ENCODE measurements around the gene NUCKS1. TPM values are rescaled to one million over a fixed set of nuclear protein-coding genes. Genes with fewer than 3 reads are reported as not detected.

NUCKS1 gene
- polyA plus RNA-seq, 3 donors: 4.2 to 4.9 (median 4.2) TPM

DNA sequence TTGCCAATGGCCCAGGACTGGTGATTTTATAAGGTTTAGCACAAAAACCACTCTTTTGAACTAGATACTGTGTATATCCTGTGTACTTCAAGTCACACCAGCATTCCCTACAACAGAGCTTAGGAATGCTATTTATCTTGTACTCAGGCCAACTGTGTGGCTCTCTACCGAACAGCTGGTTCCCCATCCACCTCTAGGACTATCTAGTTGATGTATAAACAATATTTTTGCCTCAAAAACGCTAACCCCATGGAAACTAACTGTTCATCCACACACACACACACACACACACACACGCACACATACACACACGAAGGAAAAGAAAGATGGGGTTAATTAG is 41.0 kb downstream of the NUCKS1 start:
- H3K9me3 Mint-ChIP-seq: no peaks in the 10 kb centered on the region
- H3K4me3 ChIP-seq (replicated peaks in 1 of 3; ENCODE audit: low read depth in 2 of 3, low read length in 3 of 3): no peak overlapping the region
- peaks cover 0 to 17% of the 10 kb centered on the region in 2 donors for H3K36me3 ChIP-seq (replicated peaks in 1 of 2; ENCODE audit: control insufficient read depth in 1 of 2, insufficient read depth in 2 of 2, low read length in 2 of 2)
- DNase-seq: no peak
- H3K27me3 ChIP-seq (ENCODE audit: control insufficient read depth in 2 of 2, insufficient read depth in 2 of 2, low read length in 2 of 2): no peaks in the 10 kb centered on the region
- no peak overlapping the region for H2AFZ ChIP-seq (ENCODE audit: insufficient read depth, low read depth, low read length, poor library complexity, severe bottlenecking)
- no peak overlapping the region for H3K27ac Mint-ChIP-seq
- no peaks in the 10 kb centered on the region for H4K20me1 ChIP-seq (ENCODE audit: insufficient read depth, low read length)
- H3K79me2 ChIP-seq (ENCODE audit: insufficient read depth, low read length): no peaks in the 10 kb centered on the region
- WGBS (ENCODE audit: insufficient coverage): no CpG with 5 or more reads among the region's 4 CpGs
- TF ChIP-seq, protein P1, sequence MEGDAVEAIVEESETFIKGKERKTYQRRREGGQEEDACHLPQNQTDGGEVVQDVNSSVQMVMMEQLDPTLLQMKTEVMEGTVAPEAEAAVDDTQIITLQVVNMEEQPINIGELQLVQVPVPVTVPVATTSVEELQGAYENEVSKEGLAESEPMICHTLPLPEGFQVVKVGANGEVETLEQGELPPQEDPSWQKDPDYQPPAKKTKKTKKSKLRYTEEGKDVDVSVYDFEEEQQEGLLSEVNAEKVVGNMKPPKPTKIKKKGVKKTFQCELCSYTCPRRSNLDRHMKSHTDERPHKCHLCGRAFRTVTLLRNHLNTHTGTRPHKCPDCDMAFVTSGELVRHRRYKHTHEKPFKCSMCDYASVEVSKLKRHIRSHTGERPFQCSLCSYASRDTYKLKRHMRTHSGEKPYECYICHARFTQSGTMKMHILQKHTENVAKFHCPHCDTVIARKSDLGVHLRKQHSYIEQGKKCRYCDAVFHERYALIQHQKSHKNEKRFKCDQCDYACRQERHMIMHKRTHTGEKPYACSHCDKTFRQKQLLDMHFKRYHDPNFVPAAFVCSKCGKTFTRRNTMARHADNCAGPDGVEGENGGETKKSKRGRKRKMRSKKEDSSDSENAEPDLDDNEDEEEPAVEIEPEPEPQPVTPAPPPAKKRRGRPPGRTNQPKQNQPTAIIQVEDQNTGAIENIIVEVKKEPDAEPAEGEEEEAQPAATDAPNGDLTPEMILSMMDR (IDR thresholded peaks at IDR 0.05): no peak
- peaks cover 38% of the 10 kb centered on the region for H3K4me1 Mint-ChIP-seq
- H3K9ac ChIP-seq (ENCODE audit: insufficient read depth, low read length, poor library complexity, severe bottlenecking): no peak overlapping the region
- no peaks in the 10 kb centered on the region for H3K9me3 ChIP-seq (replicated peaks in 1 of 2; ENCODE audit: control insufficient read depth in 1 of 2, insufficient read depth in 1 of 2, low read length in 2 of 2)
- no peak overlapping the region for H3K4me3 Mint-ChIP-seq
- no peak overlapping the region for H3K4me2 ChIP-seq (replicated peaks; ENCODE audit: extremely low read depth, low read length, poor library complexity, severe bottlenecking)
- H3K36me3 Mint-ChIP-seq: peaks cover 0 to 14% of the 10 kb centered on the region in 2 donors
- H3K4me1 ChIP-seq (ENCODE audit: control insufficient read depth in 1 of 2, insufficient read depth in 2 of 2, low read length in 2 of 2): peaks cover 23 to 26% of the 10 kb centered on the region in 2 donors
- H3K27ac ChIP-seq (ENCODE audit: low read depth in 1 of 2, low read length in 2 of 2): no peak overlapping the region
- intact Hi-C loops (cut with micrococcal nuclease): loop anchor here in 1 of 2 donors (5.0 kb wide), 1 partner anchor 117 kb away; no protein-coding TSS in a partner anchor
- H3K27me3 Mint-ChIP-seq (ENCODE audit: low read depth in 3 of 3): peaks cover 0 to 1% (median 0%) of the 10 kb centered on the region in 3 donors

DNA sequence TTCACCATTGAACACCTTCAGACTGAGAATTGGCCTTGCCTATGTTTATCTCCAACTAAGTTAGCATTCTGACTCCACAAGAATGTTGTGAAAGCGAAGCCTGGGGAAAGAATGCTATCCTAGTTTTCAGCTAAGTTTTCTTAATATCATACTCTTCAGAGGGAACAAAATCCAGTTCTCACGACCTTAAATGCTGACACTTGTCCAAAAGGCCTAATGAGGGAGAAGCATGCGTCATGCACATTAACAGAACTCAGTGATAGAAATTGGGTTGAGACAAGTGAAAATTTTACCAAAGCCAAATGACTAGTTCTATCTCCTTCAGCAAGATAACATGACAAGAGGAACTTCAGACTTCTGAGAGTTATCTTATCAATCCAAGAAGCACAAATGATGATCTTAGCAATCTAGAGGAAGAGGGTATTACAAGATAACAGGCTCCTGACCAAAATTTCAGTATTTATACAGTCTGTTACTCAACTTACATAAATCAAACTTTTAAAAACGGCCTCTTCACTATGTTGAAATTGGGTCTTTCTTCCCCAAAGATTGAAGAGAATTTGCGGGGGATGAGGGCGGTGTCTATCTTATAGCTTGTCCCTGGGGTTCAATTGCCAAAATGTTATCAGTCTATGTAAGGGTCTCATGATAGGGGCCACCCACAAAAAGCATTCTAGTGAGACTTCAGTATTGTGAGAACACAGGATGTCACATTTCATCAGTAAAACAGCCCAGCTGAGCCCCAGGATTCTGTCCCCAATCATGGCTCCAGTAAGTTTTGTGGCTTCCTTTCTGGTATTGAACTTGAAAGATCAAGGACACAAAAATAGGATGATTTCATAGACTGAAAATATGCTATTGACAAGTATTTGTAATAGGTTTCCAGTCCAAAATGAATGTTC is 43.1 kb downstream of the NUCKS1 start:
- Mint-ChIP-seq H3K27me3 (ENCODE audit: low read depth in 3 of 3) (peaks cover 0 to 3% (median 0%) of the 10 kb centered on the region in 3 donors), H3K9me3 (peaks cover 0 to 2% (median 0%) of the 10 kb centered on the region in 7 donors), H3K36me3 (peaks cover 13 to 30% of the 10 kb centered on the region in 2 donors), H3K27ac (peak overlapping the region in 1 of 7 donors; percentile 21), H3K4me1 (peaks cover 41% of the 10 kb centered on the region), H3K4me3 (no peak overlapping the region)
- DNase-seq: no peak
- intact Hi-C loops (cut with micrococcal nuclease): loop anchor here in 1 of 2 donors (5.0 kb wide), 1 partner anchor 115 kb away; no protein-coding TSS in a partner anchor
- Histone ChIP-seq H3K4me1 (ENCODE audit: control insufficient read depth in 1 of 2, insufficient read depth in 2 of 2, low read length in 2 of 2) (peaks cover 24 to 27% of the 10 kb centered on the region in 2 donors), H3K79me2 (ENCODE audit: insufficient read depth, low read length) (no peaks in the 10 kb centered on the region), H3K27ac (ENCODE audit: low read depth in 1 of 2, low read length in 2 of 2) (no peak overlapping the region), H4K20me1 (ENCODE audit: insufficient read depth, low read length) (no peaks in the 10 kb centered on the region), H3K27me3 (ENCODE audit: control insufficient read depth in 2 of 2, insufficient read depth in 2 of 2, low read length in 2 of 2) (no peaks in the 10 kb centered on the region), H3K36me3 (replicated peaks in 1 of 2; ENCODE audit: control insufficient read depth in 1 of 2, insufficient read depth in 2 of 2, low read length in 2 of 2) (peaks cover 0 to 17% of the 10 kb centered on the region in 2 donors), H3K9ac (ENCODE audit: insufficient read depth, low read length, poor library complexity, severe bottlenecking) (no peak overlapping the region), H2AFZ (ENCODE audit: insufficient read depth, low read depth, low read length, poor library complexity, severe bottlenecking) (no peak overlapping the region), H3K4me3 (replicated peaks in 1 of 3; ENCODE audit: low read depth in 2 of 3, low read length in 3 of 3) (no peak overlapping the region), H3K9me3 (replicated peaks in 1 of 2; ENCODE audit: control insufficient read depth in 1 of 2, insufficient read depth in 1 of 2, low read length in 2 of 2) (no peaks in the 10 kb centered on the region), H3K4me2 (replicated peaks; ENCODE audit: extremely low read depth, low read length, poor library complexity, severe bottlenecking) (no peak overlapping the region)
- WGBS (ENCODE audit: insufficient coverage): 83% methylated on average over 1 of the region's 6 CpGs
- TF ChIP-seq, protein P1 (IDR thresholded peaks at IDR 0.05): no peak
